ENCODE data around the gene HOXC5. TPM values are rescaled to one million over a fixed set of nuclear protein-coding genes. Genes with fewer than 3 reads are reported as not detected.

HOXC5 gene
- total and polyA plus RNA-seq, 8 donors: 0.25 to 1.3 TPM; not detected in 6

DNA sequence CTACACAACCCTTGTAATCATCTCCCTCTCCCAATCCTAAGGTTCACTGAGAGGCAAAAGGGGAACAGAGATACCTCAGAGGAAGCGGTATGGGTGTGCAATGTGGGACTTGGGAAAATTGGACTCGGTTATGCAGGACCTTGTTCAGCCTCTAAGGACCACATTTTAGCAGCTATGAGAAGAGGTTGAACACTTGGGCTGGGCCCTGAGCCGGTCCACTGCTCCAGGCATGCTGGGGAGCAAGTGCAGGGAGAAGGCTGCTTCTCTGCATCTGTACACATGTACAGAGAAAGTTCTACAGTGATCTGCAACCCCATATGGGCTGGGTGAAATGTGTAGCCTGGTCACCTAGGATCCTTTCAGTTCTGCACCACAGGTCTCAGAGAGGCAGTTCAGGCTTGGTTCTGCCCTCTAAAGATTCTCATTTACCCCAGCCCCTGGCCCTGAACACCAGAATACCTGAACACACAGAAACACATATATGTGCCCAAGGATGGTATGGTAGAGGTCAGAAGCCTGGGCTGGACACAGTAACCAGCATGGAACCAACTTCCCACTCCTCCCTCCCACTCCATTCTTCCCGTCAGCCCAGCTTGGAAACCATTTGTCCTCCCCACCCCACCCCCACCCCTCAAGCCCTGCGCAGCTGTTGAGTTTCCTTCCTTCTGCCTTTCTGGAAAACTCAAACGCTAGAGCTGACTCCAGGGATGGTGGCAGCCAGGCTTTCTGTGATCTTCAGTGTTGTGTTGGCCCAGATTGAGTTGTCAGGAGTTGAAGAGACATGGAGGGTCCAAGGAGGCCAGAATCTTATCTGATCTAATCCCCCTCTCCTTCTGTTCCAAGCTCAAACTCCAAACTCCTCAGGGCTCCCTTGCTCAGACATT is 10.4 kb downstream of the HOXC5 start:
- intact Hi-C loops (cut with DNase I; ENCODE audit: low total_unique reads): no loop called here
- Histone ChIP-seq H3K27me3 (peaks cover 0 to 90% (median 27%) of the 10 kb centered on the region in 3 donors), H3K36me3 (no peaks in the 10 kb centered on the region), H3K4me3 (no peak overlapping the region), H3K4me1 (peaks cover 0 to 26% (median 13%) of the 10 kb centered on the region in 4 donors), H3K27ac (no peak overlapping the region), H3K9me3 (no peaks in the 10 kb centered on the region)
- peak in 1 of 2 donors; percentile 65 for DNase-seq
- TF ChIP-seq POLR2A (IDR thresholded peaks at IDR 0.05) (no peak), EP300 (IDR thresholded peaks at IDR 0.05) (no peak)
- TF ChIP-seq, protein P1, sequence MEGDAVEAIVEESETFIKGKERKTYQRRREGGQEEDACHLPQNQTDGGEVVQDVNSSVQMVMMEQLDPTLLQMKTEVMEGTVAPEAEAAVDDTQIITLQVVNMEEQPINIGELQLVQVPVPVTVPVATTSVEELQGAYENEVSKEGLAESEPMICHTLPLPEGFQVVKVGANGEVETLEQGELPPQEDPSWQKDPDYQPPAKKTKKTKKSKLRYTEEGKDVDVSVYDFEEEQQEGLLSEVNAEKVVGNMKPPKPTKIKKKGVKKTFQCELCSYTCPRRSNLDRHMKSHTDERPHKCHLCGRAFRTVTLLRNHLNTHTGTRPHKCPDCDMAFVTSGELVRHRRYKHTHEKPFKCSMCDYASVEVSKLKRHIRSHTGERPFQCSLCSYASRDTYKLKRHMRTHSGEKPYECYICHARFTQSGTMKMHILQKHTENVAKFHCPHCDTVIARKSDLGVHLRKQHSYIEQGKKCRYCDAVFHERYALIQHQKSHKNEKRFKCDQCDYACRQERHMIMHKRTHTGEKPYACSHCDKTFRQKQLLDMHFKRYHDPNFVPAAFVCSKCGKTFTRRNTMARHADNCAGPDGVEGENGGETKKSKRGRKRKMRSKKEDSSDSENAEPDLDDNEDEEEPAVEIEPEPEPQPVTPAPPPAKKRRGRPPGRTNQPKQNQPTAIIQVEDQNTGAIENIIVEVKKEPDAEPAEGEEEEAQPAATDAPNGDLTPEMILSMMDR (IDR thresholded peaks at IDR 0.05): no peak
- 58 to 79% (median 70%) methylated on average over 6 of the region's 6 CpGs for WGBS, 5 donors

- peaks cover 0 to 90% (median 23%) of the 10 kb centered on the region in 3 donors for H3K27me3 ChIP-seq
- H3K36me3 ChIP-seq: no peaks in the 10 kb centered on the region
- DNase-seq: no peak
- intact Hi-C loops (cut with DNase I; ENCODE audit: low total_unique reads): no loop called here
- H3K9me3 ChIP-seq: no peaks in the 10 kb centered on the region
- 69 to 82% (median 75%) methylated on average over 5 of the region's 5 CpGs for WGBS, 5 donors
- peaks cover 0 to 12% (median 8%) of the 10 kb centered on the region in 4 donors for H3K4me1 ChIP-seq
- TF ChIP-seq EP300 (IDR thresholded peaks at IDR 0.05): no peak
- TF ChIP-seq, protein P1 (IDR thresholded peaks at IDR 0.05): no peak
- no peak for TF ChIP-seq POLR2AphosphoS5 (IDR thresholded peaks at IDR 0.05)
- no peak for TF ChIP-seq POLR2A (IDR thresholded peaks at IDR 0.05)
- H3K4me3 ChIP-seq: no peak overlapping the region
- H3K27ac ChIP-seq: no peak overlapping the region
These were observed 11.7 kb downstream of the HOXC5 start for GRCh38 chr12:54044425-54045103.

DNA sequence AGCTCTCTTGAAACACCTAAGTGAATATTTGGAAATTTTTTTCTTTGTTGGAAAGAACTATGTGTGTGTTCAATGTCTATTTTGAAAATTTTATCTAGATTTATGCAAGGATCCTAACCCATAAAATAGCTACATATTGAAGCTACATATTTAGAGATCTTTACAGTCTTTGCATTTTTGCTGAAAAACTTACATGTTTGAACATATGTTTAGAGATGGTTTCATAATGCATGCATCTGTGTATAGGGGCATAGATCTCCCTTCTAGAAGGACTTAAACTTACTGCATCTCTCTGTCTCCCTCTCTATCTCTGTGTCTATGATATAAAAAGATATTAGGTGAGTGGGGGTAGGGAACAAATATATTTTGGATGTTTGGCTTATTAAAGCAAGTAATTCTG is 12.6 kb downstream of the HOXC5 start:
- no peaks in the 10 kb centered on the region for H3K9me3 ChIP-seq
- no peaks in the 10 kb centered on the region for H3K36me3 ChIP-seq
- H3K4me1 ChIP-seq: peaks cover 0 to 15% (median 8%) of the 10 kb centered on the region in 4 donors
- peaks cover 0 to 89% (median 29%) of the 10 kb centered on the region in 3 donors for H3K27me3 ChIP-seq
- TF ChIP-seq POLR2A (IDR thresholded peaks at IDR 0.05): no peak
- no peak for TF ChIP-seq EP300 (IDR thresholded peaks at IDR 0.05)
- TF ChIP-seq POLR2AphosphoS5 (IDR thresholded peaks at IDR 0.05): no peak
- TF ChIP-seq, protein P1 (IDR thresholded peaks at IDR 0.05): no peak
- DNase-seq: no peak
- no peak overlapping the region for H3K4me3 ChIP-seq
- intact Hi-C loops (cut with DNase I; ENCODE audit: low total_unique reads): no loop called here
- H3K27ac ChIP-seq: no peak overlapping the region

- Histone ChIP-seq H3K4me3 (no peak overlapping the region), H3K36me3 (no peaks in the 10 kb centered on the region), H3K9me3 (no peaks in the 10 kb centered on the region), H3K27me3 (peaks cover 0 to 91% (median 29%) of the 10 kb centered on the region in 3 donors), H3K27ac (no peak overlapping the region), H3K4me1 (peaks cover 0 to 18% (median 8%) of the 10 kb centered on the region in 4 donors)
- whole genome bisulfite sequencing, 5 donors: 68 to 81% (median 72%) methylated on average over 16 of the region's 16 CpGs
- no peak for DNase-seq
- TF ChIP-seq POLR2AphosphoS5 (IDR thresholded peaks at IDR 0.05) (no peak), POLR2A (IDR thresholded peaks at IDR 0.05) (no peak), EP300 (IDR thresholded peaks at IDR 0.05) (no peak)
- TF ChIP-seq, protein P1 (IDR thresholded peaks at IDR 0.05): no peak
- intact Hi-C loops (cut with DNase I; ENCODE audit: low total_unique reads): no loop called here
These were observed 13.1 kb downstream of the HOXC5 start for GRCh38 chr12:54045868-54046521.
